Epithelial cell of esophagus (primary cell): ENCODE results near the gene OR6Q1.
"Not testable (repeated sequence)": the region's sequence is repeated elsewhere in the genome, so short reads cannot be mapped to it uniquely, and the experiment has no call there.

Experiments used
- DNase-seq: peaks from one replicate; pipeline ENCODE4 v3.0.0; 2010; ENCODE audit warnings: low read depth
- H3K4me3 ChIP-seq: 2 replicates; pipeline ENCODE4 v1.5.1; 2011; ENCODE audit warnings: mild to moderate bottlenecking, low read length, control low read depth
- CTCF ChIP-seq: IDR thresholded peaks from 2 replicates; pipeline ENCODE4 v1.5.1; 2011; ENCODE audit warnings: low read depth, mild to moderate bottlenecking, low read length, control low read depth, inconsistent platforms; ENCODE audit not compliant: insufficient read depth; ENCODE audit errors: missing control alignments

Gene OR6Q1

GRCh38 chr11:58030653-58031052, at the start of gene OR6Q1:
OR6Q1 (plus strand) TSS chr11:58030953; CDS start chr11:58030953, 0 bp downstream.
- H3K4me3 ChIP-seq, result no peak within 1 kb of the TSS
- no peak for DNase-seq
- no peak for TF ChIP-seq CTCF

GRCh38 chr11:57981536-57981935, 49.2 kb upstream of the OR6Q1 start:
- H3K4me3 ChIP-seq, result no peak overlapping the region
- TF ChIP-seq CTCF, result no peak
- DNase-seq, result no peak

GRCh38 chr11:57982776-57983175, 48.0 kb upstream of the OR6Q1 start:
- DNase-seq, result no peak
- H3K4me3 ChIP-seq, result no peak overlapping the region
- TF ChIP-seq CTCF, result no peak

GRCh38 chr11:57983191-57983590, 47.6 kb upstream of the OR6Q1 start:
- no peak overlapping the region for H3K4me3 ChIP-seq
- DNase-seq, result no peak
- no peak for TF ChIP-seq CTCF

GRCh38 chr11:57999523-57999922, 31.2 kb upstream of the OR6Q1 start:
- not testable (repeated sequence) for H3K4me3 ChIP-seq

GRCh38 chr11:58000021-58000420, 30.7 kb upstream of the OR6Q1 start:
- not testable (repeated sequence) for DNase-seq

More at GRCh38 chr11:57999523-57999922, 31.2 kb upstream of the OR6Q1 start:
- DNase-seq, result not testable (repeated sequence)

GRCh38 chr11:58000699-58001098, 30.1 kb upstream of the OR6Q1 start:
- no peak for DNase-seq
- no peak for TF ChIP-seq CTCF
- no peak overlapping the region for H3K4me3 ChIP-seq

More at GRCh38 chr11:58000021-58000420, 30.7 kb upstream of the OR6Q1 start:
- H3K4me3 ChIP-seq, result not testable (repeated sequence)

- no peak for TF ChIP-seq CTCF
- no peak for DNase-seq
- no peak overlapping the region for H3K4me3 ChIP-seq
Observed at GRCh38 chr11:58003036-58003435, 27.7 kb upstream of the OR6Q1 start.
